ENCODE measurements around the gene AXIN1.
A peak's percentile ranks its signal among the peaks of the same experiment; 100 is the strongest.

AXIN1 gene

GRCh38 chr16:333406-334094 lies 19.0 kb downstream of the AXIN1 start:
- no peak for DNase-seq (ENCODE audit: low spot score)

GRCh38 chr16:331181-331814 lies 21.2 kb downstream of the AXIN1 start:
- peak; percentile 60 for DNase-seq (ENCODE audit: low spot score)

DNA sequence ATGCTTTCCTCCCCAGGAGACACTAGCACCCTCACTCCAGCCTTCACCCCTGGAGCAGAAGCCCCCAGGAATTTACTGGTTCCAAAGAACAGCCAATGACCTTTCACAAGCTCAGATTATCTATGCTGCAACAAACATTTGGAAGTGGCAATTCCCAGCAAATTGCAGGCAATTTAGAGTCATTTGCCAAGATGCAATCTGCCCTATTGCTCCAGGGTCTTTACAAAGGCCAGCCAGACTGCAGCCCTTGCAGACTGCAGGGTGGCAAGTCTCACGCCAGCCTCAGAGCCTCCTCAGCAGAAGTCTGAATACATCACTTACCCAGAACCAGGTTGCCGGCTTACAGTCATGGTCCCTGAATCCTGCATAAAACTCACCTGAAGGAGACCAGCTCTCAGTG lies 21.8 kb downstream of the AXIN1 start:
- no peak for DNase-seq (ENCODE audit: low spot score)

DNA sequence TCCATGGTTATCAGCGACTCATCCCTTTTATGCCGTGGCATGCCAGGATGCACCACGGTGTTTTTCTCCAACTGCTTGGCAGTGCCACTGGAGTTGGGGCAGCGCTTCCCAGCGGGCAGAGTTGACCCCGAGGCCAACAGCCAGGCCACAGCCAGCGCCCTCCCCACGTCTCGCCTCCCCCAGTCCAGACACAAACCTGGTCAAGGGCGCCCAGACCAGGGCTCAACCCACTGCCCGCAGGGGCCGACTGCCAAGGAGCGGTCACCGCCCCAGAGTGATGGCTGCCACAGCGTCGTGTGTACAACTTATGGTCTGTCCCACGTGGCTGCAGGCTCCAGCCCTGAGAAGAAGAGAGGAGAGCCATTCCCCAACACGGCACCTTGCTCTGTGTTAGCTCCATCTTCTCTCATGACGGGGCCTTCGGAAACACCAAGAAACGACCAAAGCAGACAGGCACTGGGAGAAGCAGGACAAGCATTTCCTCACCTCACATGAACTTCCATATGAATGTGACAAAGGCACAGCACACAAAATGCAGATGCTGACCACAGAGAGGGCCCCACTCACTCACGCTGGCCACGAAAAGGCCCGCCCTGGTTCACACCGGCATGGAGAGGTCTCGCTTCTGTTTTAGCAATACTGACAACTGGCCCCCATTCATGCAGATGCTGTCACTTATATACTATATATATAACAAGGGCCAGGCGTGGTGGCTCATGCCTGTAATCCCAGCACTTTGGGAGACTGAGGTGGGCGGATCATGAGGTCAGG lies 27.0 kb downstream of the AXIN1 start:
- DNase-seq (ENCODE audit: low spot score), result no peak

DNA sequence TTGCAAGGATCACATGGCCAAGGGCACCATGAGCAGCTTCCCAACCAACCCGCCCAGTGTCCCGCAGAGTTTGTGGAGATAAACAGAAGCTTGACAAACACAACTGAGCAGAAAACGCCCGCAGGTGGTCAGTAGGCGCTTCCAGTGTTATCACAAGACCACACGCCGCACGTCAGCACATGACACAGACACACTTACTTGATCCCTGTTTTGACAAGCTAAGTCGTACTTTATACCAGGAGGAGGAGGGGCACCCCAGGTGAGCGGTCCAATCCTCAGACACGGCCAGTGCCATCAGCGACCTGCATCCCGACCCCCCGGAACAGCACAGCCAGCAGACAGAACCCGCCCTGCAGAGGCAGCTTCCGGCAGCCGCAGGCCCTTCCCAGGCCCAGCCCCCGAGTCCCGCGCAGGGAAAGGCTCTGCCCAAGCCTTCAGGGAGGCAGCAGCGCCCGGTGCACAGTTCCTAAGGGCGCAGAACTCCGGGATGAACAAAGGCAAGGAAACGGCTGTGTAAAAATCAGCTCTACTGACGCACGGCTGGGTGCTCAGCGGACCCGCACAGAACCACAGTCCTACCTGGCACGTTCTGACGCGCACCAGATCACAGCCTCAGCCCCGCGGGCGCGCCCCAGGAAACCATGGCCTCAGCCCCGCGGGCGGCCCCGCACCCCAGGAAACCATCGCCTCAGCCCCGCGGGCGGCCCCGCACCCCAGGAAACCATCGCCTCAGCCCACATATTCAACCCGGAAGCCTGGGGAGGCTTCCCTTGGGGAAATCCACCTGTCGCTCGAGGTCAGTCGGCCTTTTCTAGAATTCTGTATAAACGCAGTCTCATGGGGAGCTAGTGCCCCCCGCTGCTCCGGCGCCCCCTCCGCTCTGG lies 27.8 kb downstream of the AXIN1 start:
- DNase-seq (ENCODE audit: low spot score), result no peak

DNA sequence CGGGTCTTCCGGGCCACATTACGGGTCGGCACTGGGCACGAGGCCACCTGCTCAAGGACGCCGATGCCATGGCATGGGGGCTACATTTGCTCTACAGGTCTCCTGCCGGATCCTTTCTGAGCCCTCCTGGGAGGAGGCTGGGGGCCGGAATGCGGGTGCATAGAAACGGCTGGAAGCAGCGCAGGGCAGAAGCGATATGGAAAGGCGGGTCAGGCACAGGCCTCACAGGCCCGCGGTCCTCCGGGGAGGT lies 28.4 kb downstream of the AXIN1 start:
- no peak for DNase-seq (ENCODE audit: low spot score)

DNA sequence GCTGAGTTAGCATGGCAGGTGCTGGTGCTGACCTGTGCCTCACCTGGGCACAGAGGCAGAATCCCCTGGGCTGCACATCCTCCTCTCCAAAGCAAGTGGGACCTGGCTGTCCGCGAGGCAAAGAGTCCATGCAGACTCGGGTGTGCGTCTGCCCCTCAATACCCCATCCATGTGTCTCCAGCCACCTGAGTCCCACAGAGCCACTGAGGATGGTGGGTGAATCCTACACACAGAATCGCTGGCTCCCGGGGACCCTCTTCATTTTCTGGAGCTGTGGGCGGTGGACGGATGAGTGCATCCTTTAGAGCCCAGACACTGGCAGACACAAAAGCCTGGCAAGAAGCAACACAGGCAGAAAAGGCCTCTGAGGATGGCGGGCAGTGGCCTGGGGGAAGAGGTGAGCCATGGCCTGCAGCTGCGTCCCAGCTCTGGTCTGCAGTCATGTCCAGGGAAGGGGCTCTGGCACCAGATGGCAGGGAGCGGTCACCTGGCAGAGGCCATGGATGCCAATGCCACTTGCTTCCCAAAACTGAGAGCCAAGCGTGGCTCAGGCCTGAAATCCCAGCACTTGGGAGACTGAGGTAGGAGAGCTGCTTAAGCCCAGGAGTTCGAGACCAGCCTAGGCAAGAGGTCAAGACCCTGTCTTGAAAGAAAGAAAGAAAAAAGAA lies 29.9 kb downstream of the AXIN1 start:
- DNase-seq (ENCODE audit: low spot score), result no peak

DNA sequence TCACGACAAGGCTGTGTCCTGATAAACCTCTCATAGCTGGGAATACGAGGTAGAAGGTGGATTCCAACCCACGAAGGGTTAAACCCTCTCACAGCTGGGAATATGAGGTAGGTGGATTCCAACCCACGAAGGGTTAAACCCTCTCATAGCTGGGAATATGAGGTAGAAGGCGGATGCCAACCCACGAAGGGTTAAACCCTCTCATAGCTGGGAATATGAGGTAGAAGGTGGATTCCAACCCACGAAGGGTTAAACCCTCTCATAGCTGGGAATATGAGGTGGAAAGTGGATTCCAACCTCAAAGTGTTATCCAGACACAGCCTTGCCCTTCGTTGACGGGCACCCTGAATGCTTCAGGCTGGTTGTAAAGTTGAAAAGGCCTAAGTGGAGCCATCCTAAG lies 31.0 kb downstream of the AXIN1 start:
- no peak for DNase-seq (ENCODE audit: low spot score)

- no peak for DNase-seq (ENCODE audit: low spot score)
These were observed 32.3 kb downstream of the AXIN1 start for GRCh38 chr16:320206-320605.

GRCh38 chr16:318628-319027 lies 33.9 kb downstream of the AXIN1 start:
- DNase-seq (ENCODE audit: low spot score), result no peak

- no peak for DNase-seq (ENCODE audit: low spot score)
These were observed 34.9 kb downstream of the AXIN1 start for GRCh38 chr16:317583-317982.

GRCh38 chr16:316741-317464 lies 35.6 kb downstream of the AXIN1 start:
- no peak for DNase-seq (ENCODE audit: low spot score)

DNA sequence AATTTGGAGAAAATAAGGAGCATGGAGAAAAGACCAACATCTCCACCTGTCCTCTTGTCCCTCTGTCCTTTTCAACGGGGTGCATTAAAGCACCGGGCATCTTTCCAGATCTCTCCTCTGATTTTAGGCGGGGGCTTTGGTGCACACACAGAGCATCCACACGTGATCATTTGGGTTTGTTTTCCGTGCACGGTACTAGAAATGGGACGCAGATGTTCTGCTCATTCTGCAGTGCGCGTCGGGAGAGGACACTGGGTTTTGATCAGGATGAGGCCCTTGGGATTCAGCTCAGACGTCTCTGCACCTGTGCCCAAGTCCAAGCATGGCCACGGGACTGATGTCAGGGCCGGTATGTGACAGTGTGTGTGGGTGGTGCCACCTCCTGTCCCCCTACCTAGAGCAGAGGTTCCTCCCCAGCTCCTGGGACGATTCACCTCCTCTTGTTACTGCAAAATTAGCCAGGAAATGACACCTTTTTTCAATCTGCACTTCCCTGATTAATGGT lies 37.7 kb downstream of the AXIN1 start:
- DNase-seq (ENCODE audit: low spot score), result no peak

- DNase-seq (ENCODE audit: low spot score), result no peak
These were observed 38.2 kb downstream of the AXIN1 start for GRCh38 chr16:314351-314750.

DNA sequence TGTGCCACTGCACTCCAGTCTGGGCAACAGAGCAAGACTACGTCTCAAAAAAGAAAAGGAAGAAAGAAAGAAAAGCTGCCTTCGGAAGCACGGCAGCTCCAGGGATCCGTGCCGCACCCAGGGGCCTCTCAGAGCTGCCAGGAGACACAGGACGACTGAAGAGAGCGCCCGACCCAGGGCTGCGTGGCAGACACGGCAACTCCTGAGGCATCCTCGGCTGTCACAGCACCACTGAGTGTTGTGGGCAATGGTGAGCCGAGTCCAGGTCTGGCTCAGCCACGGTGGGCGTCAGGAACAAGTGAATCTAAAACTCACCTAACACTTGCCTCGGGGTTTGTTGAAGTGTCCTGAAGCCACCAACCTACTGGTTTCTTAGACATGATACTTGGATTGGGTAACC lies 40.8 kb downstream of the AXIN1 start:
- no peak for DNase-seq (ENCODE audit: low spot score)

GRCh38 chr16:309476-309875 lies 43.0 kb downstream of the AXIN1 start:
- no peak for DNase-seq (ENCODE audit: low spot score)

GRCh38 chr16:307691-308312 lies 44.7 kb downstream of the AXIN1 start:
- no peak for DNase-seq (ENCODE audit: low spot score)

GRCh38 chr16:306911-307370 lies 45.6 kb downstream of the AXIN1 start:
- no peak for DNase-seq (ENCODE audit: low spot score)

DNA sequence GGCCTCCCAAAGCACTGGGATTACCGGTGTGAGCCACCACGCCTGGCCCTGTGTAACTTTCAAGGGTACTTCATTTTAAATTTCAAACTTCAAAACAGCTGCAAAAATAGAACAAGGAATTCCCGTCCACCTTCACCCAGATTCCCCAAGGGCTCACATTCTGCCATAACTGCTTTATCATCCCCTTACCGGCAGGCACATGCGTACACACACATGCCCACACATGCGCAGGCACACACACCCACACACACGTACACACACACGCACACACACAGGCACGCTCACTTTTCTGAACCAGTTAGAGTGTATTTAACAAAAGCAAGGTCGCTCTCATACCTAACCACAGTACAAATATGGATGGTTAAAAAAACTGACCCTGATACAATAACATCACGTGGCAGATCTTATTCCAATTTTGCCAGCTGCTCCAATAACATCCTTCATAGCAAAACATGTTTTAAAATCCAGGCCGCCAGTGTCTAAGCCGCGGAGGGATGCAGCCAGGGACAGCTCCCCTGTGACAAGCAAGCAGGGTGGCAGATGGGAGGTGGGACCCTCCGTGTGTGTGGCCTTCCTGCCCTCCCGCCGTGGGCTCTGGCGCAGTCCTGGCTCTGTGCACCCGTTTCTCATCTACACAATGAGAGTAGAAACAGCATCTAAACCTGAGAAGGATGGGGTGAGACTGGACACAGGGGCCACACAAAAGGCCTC lies 46.5 kb downstream of the AXIN1 start:
- no peak for DNase-seq (ENCODE audit: low spot score)
